Measurements from ENCODE around the gene ABHD15.
A peak's percentile ranks its signal among the peaks of the same experiment; 100 is the strongest.

Gene ABHD15

DNA sequence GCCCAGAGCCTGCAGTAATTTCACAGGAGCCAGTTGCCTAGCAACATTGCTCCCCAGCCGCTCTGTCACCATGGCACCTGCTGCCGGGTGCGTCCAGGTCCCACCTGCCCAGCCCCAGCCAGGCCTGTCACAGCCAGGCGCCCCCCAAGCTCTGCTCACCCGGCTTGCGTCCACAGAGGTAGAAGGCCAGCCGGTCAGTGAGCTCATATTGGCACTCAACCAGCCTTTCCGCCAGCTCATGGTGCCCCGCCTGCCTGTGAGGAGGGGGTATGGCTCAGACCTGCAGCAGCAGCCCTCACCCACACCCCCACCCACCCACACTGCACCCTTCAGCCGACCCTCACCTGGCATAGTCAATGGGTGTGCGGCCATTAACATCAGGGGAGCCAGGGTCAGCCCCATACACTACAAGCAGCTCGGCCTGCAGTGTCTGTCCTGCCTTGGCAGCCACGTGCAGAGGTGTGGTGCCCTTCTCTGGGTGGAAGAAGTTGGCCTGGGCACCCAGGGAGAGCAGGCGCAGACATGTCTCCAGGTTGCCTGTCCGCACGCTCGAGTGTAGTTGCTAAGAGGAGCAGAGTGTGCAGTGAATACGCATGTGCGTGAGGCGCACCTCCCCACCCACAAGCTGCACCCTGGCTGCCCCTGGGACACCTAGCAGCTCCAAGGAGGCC, 14.9 kb upstream of the ABHD15 start:
- TF ChIP-seq ISL1 (CRISPR knock-in tag; IDR thresholded peaks at IDR 0.05) (no peak), TCF4 (CRISPR knock-in tag; IDR thresholded peaks at IDR 0.05; ENCODE audit: borderline replicate concordance) (no peak), CSDC2 (CRISPR knock-in tag; IDR thresholded peaks at IDR 0.05) (no peak), ZFP3 (CRISPR knock-in tag; IDR thresholded peaks at IDR 0.05) (no peak), TOX (CRISPR knock-in tag; IDR thresholded peaks at IDR 0.05; ENCODE audit: borderline replicate concordance) (no peak), ARNTL (CRISPR knock-in tag; IDR thresholded peaks at IDR 0.05; ENCODE audit: borderline replicate concordance, low read depth) (no peak), OSR1 (CRISPR knock-in tag; IDR thresholded peaks at IDR 0.05) (no peak), ESRRG (CRISPR knock-in tag; IDR thresholded peaks at IDR 0.05) (no peak), ZC3H10 (CRISPR knock-in tag; IDR thresholded peaks at IDR 0.05) (no peak), ZFP30 (CRISPR knock-in tag; IDR thresholded peaks at IDR 0.05) (no peak), BACH2 (CRISPR knock-in tag; IDR thresholded peaks at IDR 0.05; ENCODE audit: borderline replicate concordance) (no peak), GLIS3 (CRISPR knock-in tag; IDR thresholded peaks at IDR 0.05) (no peak)
- TF ChIP-seq, protein P1, sequence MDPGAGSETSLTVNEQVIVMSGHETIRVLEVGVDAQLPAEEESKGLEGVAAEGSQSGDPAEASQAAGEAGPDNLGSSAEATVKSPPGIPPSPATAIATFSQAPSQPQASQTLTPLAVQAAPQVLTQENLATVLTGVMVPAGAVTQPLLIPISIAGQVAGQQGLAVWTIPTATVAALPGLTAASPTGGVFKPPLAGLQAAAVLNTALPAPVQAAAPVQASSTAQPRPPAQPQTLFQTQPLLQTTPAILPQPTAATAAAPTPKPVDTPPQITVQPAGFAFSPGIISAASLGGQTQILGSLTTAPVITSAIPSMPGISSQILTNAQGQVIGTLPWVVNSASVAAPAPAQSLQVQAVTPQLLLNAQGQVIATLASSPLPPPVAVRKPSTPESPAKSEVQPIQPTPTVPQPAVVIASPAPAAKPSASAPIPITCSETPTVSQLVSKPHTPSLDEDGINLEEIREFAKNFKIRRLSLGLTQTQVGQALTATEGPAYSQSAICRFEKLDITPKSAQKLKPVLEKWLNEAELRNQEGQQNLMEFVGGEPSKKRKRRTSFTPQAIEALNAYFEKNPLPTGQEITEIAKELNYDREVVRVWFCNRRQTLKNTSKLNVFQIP (CRISPR knock-in tag; IDR thresholded peaks at IDR 0.05; ENCODE audit: borderline replicate concordance, low read depth): no peak
- TF ChIP-seq, protein P2, sequence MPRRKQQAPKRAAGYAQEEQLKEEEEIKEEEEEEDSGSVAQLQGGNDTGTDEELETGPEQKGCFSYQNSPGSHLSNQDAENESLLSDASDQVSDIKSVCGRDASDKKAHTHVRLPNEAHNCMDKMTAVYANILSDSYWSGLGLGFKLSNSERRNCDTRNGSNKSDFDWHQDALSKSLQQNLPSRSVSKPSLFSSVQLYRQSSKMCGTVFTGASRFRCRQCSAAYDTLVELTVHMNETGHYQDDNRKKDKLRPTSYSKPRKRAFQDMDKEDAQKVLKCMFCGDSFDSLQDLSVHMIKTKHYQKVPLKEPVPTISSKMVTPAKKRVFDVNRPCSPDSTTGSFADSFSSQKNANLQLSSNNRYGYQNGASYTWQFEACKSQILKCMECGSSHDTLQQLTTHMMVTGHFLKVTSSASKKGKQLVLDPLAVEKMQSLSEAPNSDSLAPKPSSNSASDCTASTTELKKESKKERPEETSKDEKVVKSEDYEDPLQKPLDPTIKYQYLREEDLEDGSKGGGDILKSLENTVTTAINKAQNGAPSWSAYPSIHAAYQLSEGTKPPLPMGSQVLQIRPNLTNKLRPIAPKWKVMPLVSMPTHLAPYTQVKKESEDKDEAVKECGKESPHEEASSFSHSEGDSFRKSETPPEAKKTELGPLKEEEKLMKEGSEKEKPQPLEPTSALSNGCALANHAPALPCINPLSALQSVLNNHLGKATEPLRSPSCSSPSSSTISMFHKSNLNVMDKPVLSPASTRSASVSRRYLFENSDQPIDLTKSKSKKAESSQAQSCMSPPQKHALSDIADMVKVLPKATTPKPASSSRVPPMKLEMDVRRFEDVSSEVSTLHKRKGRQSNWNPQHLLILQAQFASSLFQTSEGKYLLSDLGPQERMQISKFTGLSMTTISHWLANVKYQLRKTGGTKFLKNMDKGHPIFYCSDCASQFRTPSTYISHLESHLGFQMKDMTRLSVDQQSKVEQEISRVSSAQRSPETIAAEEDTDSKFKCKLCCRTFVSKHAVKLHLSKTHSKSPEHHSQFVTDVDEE (CRISPR knock-in tag; IDR thresholded peaks at IDR 0.05): no peak
- TF ChIP-seq, protein P3, sequence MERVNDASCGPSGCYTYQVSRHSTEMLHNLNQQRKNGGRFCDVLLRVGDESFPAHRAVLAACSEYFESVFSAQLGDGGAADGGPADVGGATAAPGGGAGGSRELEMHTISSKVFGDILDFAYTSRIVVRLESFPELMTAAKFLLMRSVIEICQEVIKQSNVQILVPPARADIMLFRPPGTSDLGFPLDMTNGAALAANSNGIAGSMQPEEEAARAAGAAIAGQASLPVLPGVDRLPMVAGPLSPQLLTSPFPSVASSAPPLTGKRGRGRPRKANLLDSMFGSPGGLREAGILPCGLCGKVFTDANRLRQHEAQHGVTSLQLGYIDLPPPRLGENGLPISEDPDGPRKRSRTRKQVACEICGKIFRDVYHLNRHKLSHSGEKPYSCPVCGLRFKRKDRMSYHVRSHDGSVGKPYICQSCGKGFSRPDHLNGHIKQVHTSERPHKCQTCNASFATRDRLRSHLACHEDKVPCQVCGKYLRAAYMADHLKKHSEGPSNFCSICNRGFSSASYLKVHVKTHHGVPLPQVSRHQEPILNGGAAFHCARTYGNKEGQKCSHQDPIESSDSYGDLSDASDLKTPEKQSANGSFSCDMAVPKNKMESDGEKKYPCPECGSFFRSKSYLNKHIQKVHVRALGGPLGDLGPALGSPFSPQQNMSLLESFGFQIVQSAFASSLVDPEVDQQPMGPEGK (CRISPR knock-in tag; IDR thresholded peaks at IDR 0.05; ENCODE audit: borderline replicate concordance): no peak
- no peak for ATAC-seq

GRCh38 chr17:29579866-29580771, 13.3 kb upstream of the ABHD15 start:
- peak; percentile 97 for ATAC-seq
- TF ChIP-seq ISL1 (CRISPR knock-in tag; IDR thresholded peaks at IDR 0.05) (no peak), OSR1 (CRISPR knock-in tag; IDR thresholded peaks at IDR 0.05) (no peak)
- TF ChIP-seq, protein P4, sequence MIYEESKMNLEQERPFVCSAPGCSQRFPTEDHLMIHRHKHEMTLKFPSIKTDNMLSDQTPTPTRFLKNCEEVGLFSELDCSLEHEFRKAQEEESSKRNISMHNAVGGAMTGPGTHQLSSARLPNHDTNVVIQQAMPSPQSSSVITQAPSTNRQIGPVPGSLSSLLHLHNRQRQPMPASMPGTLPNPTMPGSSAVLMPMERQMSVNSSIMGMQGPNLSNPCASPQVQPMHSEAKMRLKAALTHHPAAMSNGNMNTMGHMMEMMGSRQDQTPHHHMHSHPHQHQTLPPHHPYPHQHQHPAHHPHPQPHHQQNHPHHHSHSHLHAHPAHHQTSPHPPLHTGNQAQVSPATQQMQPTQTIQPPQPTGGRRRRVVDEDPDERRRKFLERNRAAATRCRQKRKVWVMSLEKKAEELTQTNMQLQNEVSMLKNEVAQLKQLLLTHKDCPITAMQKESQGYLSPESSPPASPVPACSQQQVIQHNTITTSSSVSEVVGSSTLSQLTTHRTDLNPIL (CRISPR knock-in tag; IDR thresholded peaks at IDR 0.05; ENCODE audit: low read depth): no peak

GRCh38 chr17:29578626-29579485, 12.0 kb upstream of the ABHD15 start:
- no peak for ATAC-seq
- no peak for TF ChIP-seq OSR1 (CRISPR knock-in tag; IDR thresholded peaks at IDR 0.05)
- TF ChIP-seq GLIS3 (CRISPR knock-in tag; IDR thresholded peaks at IDR 0.05): no peak
- TF ChIP-seq CSDC2 (CRISPR knock-in tag; IDR thresholded peaks at IDR 0.05): no peak
- no peak for TF ChIP-seq RARB (CRISPR knock-in tag; IDR thresholded peaks at IDR 0.05)
- TF ChIP-seq, protein P3 (CRISPR knock-in tag; IDR thresholded peaks at IDR 0.05; ENCODE audit: borderline replicate concordance): no peak
- no peak for TF ChIP-seq BACH2 (CRISPR knock-in tag; IDR thresholded peaks at IDR 0.05; ENCODE audit: borderline replicate concordance)
- TF ChIP-seq CSRNP3 (CRISPR knock-in tag; IDR thresholded peaks at IDR 0.05): no peak
- no peak for TF ChIP-seq ZNF70 (CRISPR knock-in tag; IDR thresholded peaks at IDR 0.05)
- TF ChIP-seq ZC3H10 (CRISPR knock-in tag; IDR thresholded peaks at IDR 0.05): no peak
- no peak for TF ChIP-seq ISL1 (CRISPR knock-in tag; IDR thresholded peaks at IDR 0.05)
- no peak for TF ChIP-seq ZFP30 (CRISPR knock-in tag; IDR thresholded peaks at IDR 0.05)
- no peak for TF ChIP-seq ZFP3 (CRISPR knock-in tag; IDR thresholded peaks at IDR 0.05)
- no peak for TF ChIP-seq ZNF8 (CRISPR knock-in tag; IDR thresholded peaks at IDR 0.05)

Data from SK-N-SH treated with all-trans-retinoic acid at 6 μM for 48 hours (cell line).